Gastroesophageal sphincter (tissue), 4 donors: Measurements from ENCODE around the gene TEFM. TPM values are rescaled to one million over a fixed set of nuclear protein-coding genes. Genes with fewer than 3 reads are reported as not detected.
A peak's percentile ranks its signal among the peaks of the same experiment; 100 is the strongest.
"Not testable (repeated sequence)": the region's sequence is repeated elsewhere in the genome, so short reads cannot be mapped to it uniquely, and the experiment has no call there.

Source experiments
- ATAC-seq: fragments of 150-250 bp; one replicate; pipeline ENCODE4 v1.9.1; 2016; ENCODE audit warnings: mild to moderate bottlenecking, moderate library complexity
- H3K27ac ChIP-seq, 4 donors: fragments of 200-600 bp; sonication (generic) in 3 of 4; 1 replicate in 3 of 4; 2 replicates in 1 of 4; pipeline ENCODE4 v1.5.1; 2016 to 2019
- H3K27me3 ChIP-seq: fragments of 200-600 bp; sonication (generic); one replicate; pipeline ENCODE4 v1.5.1; 2019
- H3K36me3 ChIP-seq, 2 donors: fragments of 200-600 bp; sonication (generic); one replicate each; pipeline ENCODE4 v1.5.1; 2019; ENCODE audit warnings: control low read depth in 1 of 2
- H3K4me1 ChIP-seq, 3 donors: fragments of 200-600 bp; sonication (generic); 1 replicate in 2 of 3; 2 replicates in 1 of 3; pipeline ENCODE4 v1.5.1; 2016 to 2019; ENCODE audit warnings: control low read depth in 2 of 3
- H3K4me3 ChIP-seq, 2 donors: fragments of 200-600 bp; sonication (generic); one replicate each; pipeline ENCODE4 v1.5.1; 2019; ENCODE audit warnings: mild to moderate bottlenecking in 1 of 2, moderate library complexity in 1 of 2
- H3K9me3 ChIP-seq, 3 donors: fragments of 200-600 bp; sonication (generic); one replicate each; pipeline ENCODE4 v1.5.1; 2017 to 2019; ENCODE audit warnings: control low read depth in 2 of 3
- CTCF ChIP-seq, 4 experiments: fragments of 200-600 bp in 2 of 4; fragments of 450-650 bp in 2 of 4; sonication (generic) in 1 of 4; IDR thresholded peaks; one replicate each; pipeline ENCODE4 v1.5.1; 2017 to 2019; ENCODE audit warnings: antibody characterized with exemption in 4 of 4, mild to moderate bottlenecking in 2 of 4, moderate library complexity in 2 of 4
- EP300 ChIP-seq: sonication (generic); formaldehyde crosslinking; IDR thresholded peaks from one replicate; pipeline ENCODE4 v1.6.1; 2017; ENCODE audit warnings: antibody characterized with exemption, mild to moderate bottlenecking
- POLR2A ChIP-seq, 2 donors: fragments of 450-650 bp; IDR thresholded peaks; one replicate each; pipeline ENCODE4 v1.6.1; 2017; ENCODE audit warnings: antibody characterized with exemption in 2 of 2, mild to moderate bottlenecking in 2 of 2, moderate library complexity in 1 of 2
- POLR2AphosphoS5 ChIP-seq: sonication (generic); formaldehyde crosslinking; IDR thresholded peaks from one replicate; pipeline ENCODE4 v1.6.1; 2017; ENCODE audit warnings: antibody characterized with exemption
- WGBS, 2 donors: methylation state at CpG; one replicate each; pipeline ENCODE4 v1.1.5; 2018; ENCODE audit warnings: low coverage in 1 of 2; 5-methylcytosine and 5-hydroxymethylcytosine counted together
- total RNA-seq, 4 donors: library from RNA; depleted of rRNA; stranded (reverse); fragments of >200 nt; gene quantifications; one replicate each; pipeline ENCODE4 v1.1.0, GENCODE V29; 2016

TEFM gene
- total RNA-seq, 4 donors from 2014 or later = 4.8 to 14.9 (median 7.5) TPM

- Histone ChIP-seq H3K27ac (peak overlapping the region in 1 of 4 donors; percentile 24), H3K27me3 (no peaks in the 10 kb centered on the region), H3K9me3 (no peaks in the 10 kb centered on the region), H3K4me1 (no peaks in the 10 kb centered on the region), H3K36me3 (no peaks in the 10 kb centered on the region), H3K4me3 (no peak overlapping the region)
- WGBS, 2 donors = 93 to 100% methylated on average over 1 to 2 of the region's 5 CpGs
- ATAC-seq = no peak
- TF ChIP-seq EP300 = no peak
- no peak for TF ChIP-seq POLR2A (IDR thresholded peaks at IDR 0.05)
- TF ChIP-seq CTCF (IDR thresholded peaks at IDR 0.05) = no peak
- TF ChIP-seq POLR2AphosphoS5 = no peak
These were observed 44.2 kb upstream of the TEFM start for GRCh38 chr17:30950189-30950588.

DNA sequence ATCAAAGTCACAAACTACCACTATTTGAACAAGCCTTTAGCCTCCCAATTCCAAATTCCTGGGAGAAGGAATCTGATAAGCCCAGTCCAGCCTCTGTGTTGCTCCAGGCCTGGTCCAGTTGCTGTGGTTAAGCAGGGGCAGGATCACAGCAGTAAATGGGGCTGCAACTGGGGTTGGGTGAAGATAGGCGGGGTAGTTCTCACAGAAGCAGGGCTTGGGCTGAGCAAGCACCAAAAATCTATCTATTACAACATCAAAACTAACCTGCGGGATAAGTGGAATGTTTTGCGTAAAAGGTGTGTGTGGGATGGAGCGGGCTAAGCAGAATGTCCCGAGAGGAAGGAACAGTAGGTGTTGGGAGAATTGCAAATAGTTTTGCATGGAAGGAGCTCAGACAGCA is 41.8 kb upstream of the TEFM start:
- WGBS, 2 donors = 95 to 97% methylated on average over 4 of the region's 5 CpGs
- H3K27me3 ChIP-seq = no peaks in the 10 kb centered on the region
- no peaks in the 10 kb centered on the region for H3K9me3 ChIP-seq

GRCh38 chr17:30942308-30943079 is 36.5 kb upstream of the TEFM start:
- Histone ChIP-seq H3K4me3 (no peak overlapping the region), H3K27me3 (no peaks in the 10 kb centered on the region), H3K36me3 (no peaks in the 10 kb centered on the region), H3K4me1 (no peaks in the 10 kb centered on the region), H3K27ac (no peak overlapping the region), H3K9me3 (no peaks in the 10 kb centered on the region)
- no peak for ATAC-seq
- TF ChIP-seq EP300 (no peak), POLR2AphosphoS5 (no peak)
- WGBS, 2 donors = 41 to 54% methylated on average over 4 of the region's 4 CpGs

More for the DNA sequence above, 41.8 kb upstream of the TEFM start:
- ATAC-seq = no peak
- Histone ChIP-seq H3K36me3 (no peaks in the 10 kb centered on the region), H3K4me3 (no peak overlapping the region), H3K27ac (no peak overlapping the region), H3K4me1 (no peaks in the 10 kb centered on the region)
- TF ChIP-seq POLR2AphosphoS5 = no peak
- no peak for TF ChIP-seq POLR2A (IDR thresholded peaks at IDR 0.05)
- TF ChIP-seq EP300 = no peak
- no peak for TF ChIP-seq CTCF (IDR thresholded peaks at IDR 0.05)

DNA sequence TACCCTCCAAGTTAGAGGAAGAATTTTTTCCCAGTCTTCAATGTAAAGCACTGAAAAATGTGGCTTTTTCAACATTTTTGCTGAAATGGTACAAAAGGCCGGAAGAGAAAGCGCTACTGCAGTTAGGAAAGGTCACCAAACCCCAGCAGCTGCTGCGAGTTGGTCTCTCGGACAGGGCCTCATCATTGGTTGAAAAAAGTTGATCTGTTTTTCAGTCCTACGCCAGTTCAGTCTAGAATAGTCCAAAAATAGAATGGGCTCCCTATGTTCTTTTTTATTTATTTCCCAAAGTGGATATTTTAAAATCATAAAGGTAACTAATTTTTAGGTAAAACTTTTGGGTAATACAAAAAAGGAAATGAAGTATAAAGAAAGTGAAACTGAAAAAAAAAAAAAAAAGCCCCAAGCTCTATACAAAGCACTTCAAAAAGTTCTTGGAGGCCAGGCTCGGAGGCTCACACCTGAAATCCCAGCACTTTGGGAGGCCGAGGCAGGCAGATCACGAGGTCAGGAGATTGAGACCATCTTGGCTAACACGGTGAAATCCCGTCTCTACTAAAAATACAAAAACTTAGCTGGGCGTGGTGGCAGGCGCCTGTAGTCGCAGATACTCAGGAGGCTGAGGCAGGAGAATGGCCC is 33.1 kb upstream of the TEFM start:
- Histone ChIP-seq H3K4me3 (no peak overlapping the region), H3K9me3 (no peaks in the 10 kb centered on the region), H3K36me3 (no peaks in the 10 kb centered on the region), H3K4me1 (no peaks in the 10 kb centered on the region), H3K27ac (peak overlapping the region in 1 of 4 donors; percentile 19), H3K27me3 (peaks cover 7% of the 10 kb centered on the region)
- no peak for ATAC-seq
- 78 to 84% methylated on average over 5 to 13 of the region's 13 CpGs for WGBS, 2 donors
- TF ChIP-seq CTCF (IDR thresholded peaks at IDR 0.05) (no peak), POLR2AphosphoS5 (no peak), POLR2A (IDR thresholded peaks at IDR 0.05) (no peak), EP300 (no peak)

- no peak for ATAC-seq
- Histone ChIP-seq H3K36me3 (no peaks in the 10 kb centered on the region), H3K4me3 (no peak overlapping the region), H3K27ac (no peak overlapping the region), H3K4me1 (no peaks in the 10 kb centered on the region), H3K27me3 (peaks cover 13% of the 10 kb centered on the region), H3K9me3 (no peaks in the 10 kb centered on the region)
- TF ChIP-seq EP300 (no peak), POLR2AphosphoS5 (no peak), CTCF (IDR thresholded peaks at IDR 0.05) (no peak), POLR2A (IDR thresholded peaks at IDR 0.05) (no peak)
- WGBS, 2 donors = 31 to 82% methylated on average over 3 to 5 of the region's 5 CpGs
These were observed 27.9 kb upstream of the TEFM start for GRCh38 chr17:30933966-30934365.

DNA sequence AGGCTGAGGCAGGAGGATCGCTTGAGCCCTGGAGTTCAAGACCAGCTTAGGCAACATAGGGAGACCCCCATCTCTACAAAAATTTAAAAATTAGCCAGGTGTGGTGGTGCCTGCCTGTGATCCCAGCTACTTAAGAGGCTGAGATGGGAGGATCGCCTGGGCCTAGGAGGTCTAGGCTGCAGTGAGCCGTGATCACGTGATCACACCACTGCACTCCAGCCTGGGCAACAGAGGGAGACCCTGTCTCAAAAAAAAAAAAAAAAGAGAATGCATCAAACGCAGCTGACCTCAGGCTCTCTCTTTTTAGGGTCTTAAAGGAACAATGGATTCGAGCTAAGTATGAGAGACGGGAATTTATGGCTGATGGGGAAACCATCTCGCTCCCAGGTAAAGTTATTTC is 25.5 kb upstream of the TEFM start:
- not testable (repeated sequence) for H3K4me1 ChIP-seq
- WGBS, 2 donors = 85 to 100% methylated on average over 4 to 7 of the region's 8 CpGs

More for the DNA sequence above, 25.5 kb upstream of the TEFM start:
- H3K36me3 ChIP-seq, H3K4me3 ChIP-seq, ATAC-seq, H3K27ac ChIP-seq, H3K9me3 ChIP-seq: not testable (repeated sequence)
- peaks cover 18% of the 10 kb centered on the region for H3K27me3 ChIP-seq
